Measurements from ENCODE around the gene MTFR2.
A peak's percentile ranks its signal among the peaks of the same experiment; 100 is the strongest.

The MTFR2 gene

GRCh38 chr6:136236466-136237293 is 13.4 kb downstream of the MTFR2 start:
- H3K9me3 ChIP-seq (ENCODE audit: control insufficient read depth, insufficient read depth, low read depth, low read length), result no peaks in the 10 kb centered on the region
- H3K36me3 ChIP-seq (ENCODE audit: control insufficient read depth in 2 of 2, insufficient read depth in 1 of 2, low read length in 2 of 2), result peaks cover 40 to 59% of the 10 kb centered on the region in 2 experiments
- no peak overlapping the region for H3K27ac ChIP-seq (ENCODE audit: extremely low read depth, low read depth, low read length)
- TF ChIP-seq ZNF549 (tag by site-specific recombination; IDR thresholded peaks at IDR 0.05), result no peak
- 0 out of 2 replicates have a peak, but pooled peaks have one; percentile 37 for TF ChIP-seq KLF1 (tag by site-specific recombination; IDR thresholded peaks at IDR 0.05)
- no peak overlapping the region for H3K4me3 ChIP-seq (ENCODE audit: low read depth, low read length)
- H3K4me1 ChIP-seq (ENCODE audit: control insufficient read depth, insufficient read depth, low read length), result no peaks in the 10 kb centered on the region
- POLR2A ChIA-PET, result interaction anchor here (1.7 kb wide), 1 partner anchor 13 kb away, joined by 3 read pairs; the partner anchor contains the start of gene MTFR2
- CTCF ChIA-PET, result interaction anchor here (0.6 to 4.3 kb wide), 5 partner anchors 10 to 731 kb away, joined by 3 to 32 read pairs (median 3); no protein-coding TSS in a partner anchor

GRCh38 chr6:136235233-136235564 is 14.9 kb downstream of the MTFR2 start:
- Histone ChIP-seq H3K36me3 (ENCODE audit: control insufficient read depth in 2 of 2, insufficient read depth in 1 of 2, low read length in 2 of 2) (peaks cover 30 to 47% of the 10 kb centered on the region in 2 experiments), H3K27ac (ENCODE audit: extremely low read depth, low read depth, low read length) (no peak overlapping the region), H3K4me1 (ENCODE audit: control insufficient read depth, insufficient read depth, low read length) (no peaks in the 10 kb centered on the region), H3K9me3 (ENCODE audit: control insufficient read depth, insufficient read depth, low read depth, low read length) (no peaks in the 10 kb centered on the region), H3K4me3 (ENCODE audit: low read depth, low read length) (no peak overlapping the region)
- POLR2A ChIA-PET, result interaction anchor here (1.7 kb wide), 1 partner anchor 15 kb away, joined by 3 read pairs; the partner anchor contains the start of gene MTFR2
- CTCF ChIA-PET, result interaction anchor here (0.6 to 4.3 kb wide), 4 partner anchors 8 to 316 kb away, joined by 3 to 32 read pairs (median 3); no protein-coding TSS in a partner anchor
- TF ChIP-seq OSR2 (tag by site-specific recombination; IDR thresholded peaks at IDR 0.05) (0 out of 2 replicates have a peak, but pooled peaks have one; percentile 16), ZNF366 (tag by site-specific recombination; conservative IDR thresholded peaks at IDR 0.05) (0 out of 2 replicates have a peak, but pooled peaks have one; percentile 20), ZNF629 (tag by site-specific recombination; IDR thresholded peaks at IDR 0.05) (peak; percentile 67), ZNF280C (tag by site-specific recombination; IDR thresholded peaks at IDR 0.05) (no peak), ZNF184 (tag by site-specific recombination; IDR thresholded peaks at IDR 0.05) (peak; percentile 49; the same call in 1 of the 2 replicates)

GRCh38 chr6:136232701-136233100 is 17.4 kb downstream of the MTFR2 start:
- H3K4me1 ChIP-seq (ENCODE audit: control insufficient read depth, insufficient read depth, low read length), result no peaks in the 10 kb centered on the region
- peaks cover 10 to 27% of the 10 kb centered on the region in 2 experiments; a peak in 2 of 3 replicates for H3K36me3 ChIP-seq (ENCODE audit: control insufficient read depth in 2 of 2, insufficient read depth in 1 of 2, low read length in 2 of 2)
- no peaks in the 10 kb centered on the region for H3K9me3 ChIP-seq (ENCODE audit: control insufficient read depth, insufficient read depth, low read depth, low read length)
- TF ChIP-seq ZNF24 (tag by site-specific recombination; IDR thresholded peaks at IDR 0.05) (no peak), ZNF792 (tag by site-specific recombination; IDR thresholded peaks at IDR 0.05) (no peak), INSM2 (tag by site-specific recombination; IDR thresholded peaks at IDR 0.05) (no peak), ZNF341 (tag by site-specific recombination; IDR thresholded peaks at IDR 0.05; ENCODE audit: low read depth) (no peak), ZNF660 (tag by site-specific recombination; IDR thresholded peaks at IDR 0.05) (no peak)
- no peak overlapping the region for H3K4me3 ChIP-seq (ENCODE audit: low read depth, low read length)
- H3K27ac ChIP-seq (ENCODE audit: extremely low read depth, low read depth, low read length), result no peak overlapping the region
- POLR2A ChIA-PET, result no interaction called here
- CTCF ChIA-PET, result no interaction called here
